NK-92 (cell line): ENCODE measurements around the gene RAD23A.
"Not testable (repeated sequence)": the region's sequence is repeated elsewhere in the genome, so short reads cannot be mapped to it uniquely, and the experiment has no call there.

ENCODE experiments used
- DNase-seq: peaks from one replicate; lab custom pipeline; 2025; ENCODE audit not compliant: unreplicated experiment; lab: John Stamatoyannopoulos, UW

The RAD23A gene

DNA sequence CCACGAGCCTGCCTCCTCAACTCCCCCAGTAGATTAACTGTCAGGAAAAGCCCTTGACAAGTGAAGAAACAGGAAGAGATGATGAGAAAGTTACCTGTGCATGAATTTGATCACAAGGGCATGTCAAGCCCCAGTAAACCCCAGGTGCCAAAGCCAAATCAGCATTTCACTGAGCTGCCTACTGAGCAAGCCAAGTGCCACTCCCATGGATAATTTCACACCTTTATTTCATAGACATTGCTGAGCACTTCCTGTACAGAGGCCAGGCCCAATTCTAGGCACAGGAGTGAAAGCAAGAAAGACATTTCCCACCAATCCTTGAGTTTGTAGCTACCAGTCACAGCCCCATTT is 8.9 kb downstream of the RAD23A start:
- DNase-seq, result no peak

DNA sequence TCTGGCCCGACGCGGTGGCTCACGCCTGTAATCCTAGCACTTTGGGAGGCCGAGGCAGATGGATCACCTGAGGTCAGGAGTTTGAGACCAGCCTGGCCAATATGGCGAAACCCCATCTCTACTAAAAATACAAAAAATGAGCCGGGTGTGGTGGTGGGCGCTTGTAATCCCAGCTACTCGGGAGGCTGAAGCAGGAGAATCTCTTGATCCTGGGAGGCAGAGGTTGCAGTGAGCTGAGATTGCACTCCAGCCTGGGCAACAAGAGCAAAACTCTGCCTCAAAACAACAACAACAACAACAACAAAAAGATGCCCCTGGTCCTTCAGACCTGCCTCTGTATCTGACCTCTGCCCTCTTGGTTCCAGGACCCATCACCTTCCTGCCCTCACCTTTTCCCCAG is 9.9 kb downstream of the RAD23A start:
- not testable (repeated sequence) for DNase-seq

DNA sequence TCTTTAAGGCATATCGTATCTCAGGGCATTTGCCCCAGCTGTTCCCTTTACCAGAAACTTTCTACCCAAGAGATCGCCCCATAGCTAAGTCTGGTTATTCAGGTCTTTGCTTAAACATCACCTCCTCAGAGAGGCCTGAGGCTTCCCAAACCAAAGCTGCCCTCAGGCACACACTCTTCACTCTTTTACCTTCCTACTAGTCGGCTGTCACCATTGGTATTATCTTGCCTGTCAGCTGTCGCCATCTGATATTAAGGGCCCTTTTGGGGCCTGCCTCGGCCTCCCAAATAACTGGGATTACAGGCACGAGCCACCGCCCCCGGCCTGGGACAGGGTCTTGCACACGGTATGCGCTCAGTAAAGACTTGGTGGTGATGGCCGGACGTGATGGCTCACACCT is 10.3 kb downstream of the RAD23A start:
- no peak for DNase-seq

DNA sequence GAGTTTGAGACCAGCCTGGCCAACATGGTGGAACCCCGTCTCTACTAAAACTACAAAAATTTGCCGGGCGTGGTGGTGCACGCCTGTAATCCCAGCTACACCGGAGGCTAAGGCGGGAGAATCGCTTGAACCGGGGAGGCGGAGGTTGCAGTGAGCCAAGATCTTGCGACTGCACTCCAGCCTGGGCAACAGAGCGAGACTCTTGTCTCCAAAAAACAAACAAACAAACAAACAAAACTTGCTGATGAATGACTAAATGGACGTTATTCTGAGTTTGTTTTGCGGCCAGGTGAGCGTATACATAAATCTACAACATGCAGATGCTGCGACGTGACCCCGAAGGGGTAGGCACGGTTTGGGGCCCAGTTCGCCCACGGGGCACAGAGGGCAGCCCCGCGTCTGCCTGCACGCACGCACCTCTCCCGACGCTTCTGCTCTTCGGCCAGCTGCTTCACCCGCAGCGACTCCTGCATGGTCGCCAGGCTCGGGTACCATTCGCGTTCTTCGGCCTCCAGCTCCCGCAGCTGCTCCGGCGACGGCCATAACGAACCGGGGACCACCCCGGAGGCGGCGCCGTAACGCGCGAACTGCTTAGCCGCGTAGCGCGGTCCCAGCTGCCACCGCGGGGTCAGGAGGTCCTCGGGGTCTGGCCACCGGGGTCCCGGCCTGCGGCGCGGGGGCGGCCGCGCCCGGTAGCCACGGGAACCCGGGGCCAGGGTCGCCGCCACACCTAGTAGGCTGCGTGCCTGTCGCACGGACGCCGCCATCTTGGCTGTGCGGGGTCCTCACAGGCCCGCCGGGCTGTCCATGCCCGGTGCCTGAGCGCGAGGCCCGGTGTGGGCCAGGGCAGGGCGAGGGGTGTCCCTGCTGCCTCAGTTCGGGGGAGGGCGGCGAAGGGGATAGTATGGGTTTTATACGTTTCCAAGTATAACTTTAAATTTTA is 11.1 kb downstream of the RAD23A start, which contains the start of gene GADD45GIP1:
Gene GADD45GIP1, minus strand, starts transcription at position 778 of the 943 bp plus-strand sequence. Its CDS starts 11 bp downstream, at position 767.
- DNase-seq, result no peak

DNA sequence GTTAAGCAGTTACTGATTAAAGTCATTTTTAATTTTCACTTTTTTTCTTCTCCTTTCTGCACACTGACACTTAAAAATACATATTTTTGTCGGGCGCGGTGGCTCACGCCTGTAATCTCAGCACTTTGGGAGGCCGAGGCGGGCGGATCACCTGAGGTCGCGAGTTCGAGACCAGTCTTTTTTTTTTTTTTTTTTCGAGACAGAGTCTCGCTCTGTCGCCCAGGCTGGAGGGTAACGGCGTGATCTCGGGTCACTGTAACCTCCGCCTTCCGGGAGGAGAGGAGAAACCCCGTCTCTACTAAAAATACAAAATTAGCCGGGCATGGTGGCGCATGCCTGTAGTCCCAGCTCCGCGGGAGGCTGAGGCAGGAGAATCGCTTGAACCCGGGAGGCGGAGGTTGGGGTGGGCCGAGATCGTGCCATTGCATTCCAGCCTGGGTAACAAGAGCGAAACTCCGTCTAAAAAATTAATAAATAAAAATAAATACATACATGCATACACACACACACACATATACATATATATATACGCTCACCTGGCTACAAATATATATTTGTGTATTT is 11.8 kb downstream of the RAD23A start:
- DNase-seq, result not testable (repeated sequence)

DNA sequence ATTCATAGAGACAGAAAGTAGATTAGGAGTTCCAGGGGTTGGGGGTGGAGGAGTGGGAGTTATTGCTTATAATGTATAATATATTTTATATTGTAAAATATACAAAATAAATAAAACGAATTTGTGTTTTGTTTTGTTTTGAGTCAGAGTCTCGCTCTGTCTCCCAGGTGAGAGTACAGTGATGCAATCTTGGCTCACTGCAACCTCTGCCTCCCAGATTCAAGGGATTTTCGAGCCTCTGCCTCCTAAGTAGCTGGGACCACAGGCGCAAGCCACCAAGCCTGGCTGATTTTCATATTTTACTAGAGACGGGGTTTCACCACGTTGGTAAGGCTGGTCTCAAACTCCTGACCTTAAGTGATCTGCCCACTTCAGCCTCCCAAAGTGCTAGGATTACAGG is 13.8 kb downstream of the RAD23A start:
- DNase-seq, result no peak

DNA sequence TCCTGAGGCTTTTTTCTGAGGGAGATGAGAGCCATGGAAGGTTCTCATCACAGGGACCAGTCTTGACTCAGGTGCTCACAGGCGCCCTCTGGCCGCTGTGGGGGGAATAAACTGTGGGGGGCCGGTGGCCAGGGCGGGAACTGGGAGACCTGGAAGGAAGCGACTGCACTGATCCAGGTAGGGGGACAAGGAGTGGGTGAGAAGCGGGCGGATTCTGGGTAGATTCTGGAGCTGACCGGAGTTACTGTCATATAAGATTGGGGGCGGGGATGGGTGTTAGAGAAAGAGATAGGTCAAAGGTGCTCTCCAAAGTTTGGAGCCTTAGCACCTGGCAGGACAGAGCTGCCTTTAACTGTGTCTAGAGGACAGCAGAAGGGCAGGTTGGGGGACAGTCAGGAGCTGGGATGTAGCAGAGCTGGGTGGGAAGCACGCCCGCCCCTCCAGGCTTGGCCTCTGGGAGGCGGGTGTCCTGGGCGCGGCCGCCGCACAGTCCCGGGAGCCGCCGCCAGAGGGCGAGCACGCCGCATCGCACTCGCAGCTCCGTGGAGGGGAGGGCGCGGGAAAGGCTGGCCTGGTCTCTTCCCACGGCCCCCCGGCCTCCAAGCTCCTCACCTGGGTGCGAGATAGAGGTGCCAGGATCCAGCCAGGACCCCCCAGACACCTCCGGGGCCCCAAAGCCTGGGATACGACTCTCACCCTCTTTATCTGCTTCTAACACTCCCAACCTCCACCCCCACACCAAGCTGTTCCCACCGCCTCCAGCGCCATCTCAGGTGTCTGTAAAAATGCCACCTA is 19.6 kb downstream of the RAD23A start:
- DNase-seq, result no peak

DNA sequence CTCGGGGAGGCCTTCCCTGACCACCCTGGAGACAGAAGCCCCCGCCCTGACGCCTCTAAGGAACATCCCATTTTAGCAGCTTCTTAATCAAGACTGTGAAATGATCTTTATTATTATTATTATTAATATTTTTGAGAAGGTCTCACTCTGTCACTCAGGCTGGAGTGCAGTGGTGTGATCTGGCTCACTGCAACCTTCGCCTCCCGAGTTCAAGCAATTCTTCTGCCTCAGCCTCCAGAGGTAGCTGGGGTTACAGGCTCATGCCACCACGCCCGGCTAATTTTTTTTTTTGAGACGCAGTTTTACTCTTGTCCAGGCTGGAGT is 20.1 kb downstream of the RAD23A start:
- no peak for DNase-seq

DNA sequence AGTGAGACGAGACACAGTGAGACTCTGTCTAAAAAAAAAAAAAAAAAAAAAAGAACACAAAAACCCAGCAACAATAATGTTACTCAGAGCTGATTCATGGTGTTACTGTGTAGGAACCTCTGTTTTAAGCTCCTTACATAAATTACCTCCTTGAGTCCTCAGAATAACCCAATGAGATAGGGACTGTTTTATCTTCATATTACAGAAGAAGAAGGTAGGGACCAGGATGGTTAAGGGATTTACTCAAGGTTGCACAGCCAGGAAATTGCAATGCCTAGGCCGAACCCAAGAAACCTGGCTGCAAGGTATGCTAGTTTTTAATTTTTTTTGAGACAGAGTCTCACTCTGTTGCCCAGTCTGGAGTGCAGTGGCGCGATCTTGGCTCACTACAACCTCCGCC is 22.2 kb downstream of the RAD23A start:
- DNase-seq, result no peak

DNA sequence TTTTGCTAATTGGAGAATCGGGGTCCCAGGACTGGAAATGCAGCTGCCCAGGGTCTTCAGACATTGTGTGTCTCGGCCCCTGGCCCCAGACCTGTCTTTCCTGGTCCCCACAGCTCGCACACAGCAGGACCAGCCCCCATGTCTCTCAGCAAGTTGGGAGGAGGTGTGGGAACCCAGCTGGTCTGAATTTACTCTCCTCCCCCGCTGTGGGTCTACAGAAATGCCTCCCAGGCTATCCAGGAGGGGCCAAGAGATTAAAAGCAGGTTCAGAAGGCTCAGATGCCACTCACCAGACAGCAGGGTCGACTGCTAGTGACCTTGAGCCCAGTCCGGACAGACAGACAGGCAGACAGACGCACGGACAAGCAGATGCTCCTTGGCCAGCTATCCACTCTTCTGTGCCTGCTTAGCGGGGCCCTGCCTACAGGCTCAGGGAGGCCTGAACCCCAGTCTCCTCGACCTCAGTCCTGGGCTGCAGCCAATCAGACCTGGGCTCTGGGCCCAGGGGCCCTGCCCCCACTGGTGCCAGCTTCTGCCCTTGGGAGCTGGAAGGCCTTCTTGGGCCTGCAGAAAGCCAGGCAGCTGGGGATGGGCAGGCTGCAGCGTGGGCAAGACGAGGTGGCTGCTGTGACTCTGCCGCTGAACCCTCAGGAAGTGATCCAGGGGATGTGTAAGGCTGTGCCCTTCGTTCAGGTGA is 23.8 kb downstream of the RAD23A start, which contains the start of gene DAND5:
Gene DAND5, plus strand, starts transcription at position 285 of the 697 bp plus-strand sequence. Its CDS starts 85 bp downstream, at position 370.
- no peak for DNase-seq

DNA sequence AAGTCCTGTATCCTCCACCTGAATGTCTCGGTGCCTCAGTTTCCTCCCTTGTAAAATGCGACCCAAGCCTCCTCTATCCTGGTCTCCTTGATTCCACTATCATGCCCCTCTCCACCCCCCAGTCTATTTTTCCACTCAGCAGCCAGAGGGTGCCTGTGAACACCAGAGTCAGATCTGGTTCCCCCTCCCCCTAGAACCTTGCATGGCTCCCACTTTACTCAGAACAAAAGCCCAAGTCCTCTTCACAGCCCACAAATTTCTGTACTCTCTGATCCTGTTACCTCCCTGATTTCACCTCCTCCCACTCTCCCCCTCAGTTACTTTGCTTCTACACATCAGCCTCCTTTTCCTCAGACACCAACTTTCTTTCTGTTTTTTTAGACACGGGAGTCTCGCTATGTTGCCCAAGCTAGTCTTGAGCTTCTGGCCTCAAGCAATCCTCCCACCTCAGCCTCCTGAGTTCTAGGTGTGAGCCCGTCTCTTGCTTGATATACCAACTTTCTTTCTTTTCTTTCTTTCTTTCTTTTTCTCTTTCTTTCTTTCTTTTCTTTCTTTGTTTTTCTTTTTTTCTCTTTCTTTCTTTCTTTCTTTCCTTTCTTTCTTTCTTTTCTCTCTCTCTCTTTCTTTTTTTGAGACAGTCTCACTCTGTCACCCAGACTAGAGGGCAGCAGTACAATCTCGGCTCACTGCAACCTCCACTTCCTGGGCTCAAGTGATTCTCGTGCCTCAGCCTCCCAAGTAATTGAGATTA is 24.6 kb downstream of the RAD23A start:
- DNase-seq, result no peak

DNA sequence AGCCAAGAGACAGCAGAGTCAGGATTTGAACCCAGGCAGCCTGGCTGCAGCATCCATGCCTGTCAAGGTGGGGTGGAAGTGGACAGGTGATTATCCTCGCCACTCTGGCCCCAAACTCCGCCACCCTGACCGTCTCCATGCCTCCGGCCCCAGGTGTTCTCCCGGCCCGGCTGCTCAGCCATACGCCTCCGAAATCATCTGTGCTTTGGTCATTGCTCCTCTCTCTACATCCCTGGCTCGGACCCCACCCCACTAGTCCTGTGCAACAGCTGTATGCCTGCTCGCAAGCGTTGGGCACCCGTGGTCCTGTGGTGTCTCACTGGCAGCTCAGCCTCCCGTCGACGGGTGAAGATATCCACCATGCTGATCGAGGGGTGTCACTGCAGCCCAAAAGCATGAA is 27.6 kb downstream of the RAD23A start:
- no peak for DNase-seq

DNA sequence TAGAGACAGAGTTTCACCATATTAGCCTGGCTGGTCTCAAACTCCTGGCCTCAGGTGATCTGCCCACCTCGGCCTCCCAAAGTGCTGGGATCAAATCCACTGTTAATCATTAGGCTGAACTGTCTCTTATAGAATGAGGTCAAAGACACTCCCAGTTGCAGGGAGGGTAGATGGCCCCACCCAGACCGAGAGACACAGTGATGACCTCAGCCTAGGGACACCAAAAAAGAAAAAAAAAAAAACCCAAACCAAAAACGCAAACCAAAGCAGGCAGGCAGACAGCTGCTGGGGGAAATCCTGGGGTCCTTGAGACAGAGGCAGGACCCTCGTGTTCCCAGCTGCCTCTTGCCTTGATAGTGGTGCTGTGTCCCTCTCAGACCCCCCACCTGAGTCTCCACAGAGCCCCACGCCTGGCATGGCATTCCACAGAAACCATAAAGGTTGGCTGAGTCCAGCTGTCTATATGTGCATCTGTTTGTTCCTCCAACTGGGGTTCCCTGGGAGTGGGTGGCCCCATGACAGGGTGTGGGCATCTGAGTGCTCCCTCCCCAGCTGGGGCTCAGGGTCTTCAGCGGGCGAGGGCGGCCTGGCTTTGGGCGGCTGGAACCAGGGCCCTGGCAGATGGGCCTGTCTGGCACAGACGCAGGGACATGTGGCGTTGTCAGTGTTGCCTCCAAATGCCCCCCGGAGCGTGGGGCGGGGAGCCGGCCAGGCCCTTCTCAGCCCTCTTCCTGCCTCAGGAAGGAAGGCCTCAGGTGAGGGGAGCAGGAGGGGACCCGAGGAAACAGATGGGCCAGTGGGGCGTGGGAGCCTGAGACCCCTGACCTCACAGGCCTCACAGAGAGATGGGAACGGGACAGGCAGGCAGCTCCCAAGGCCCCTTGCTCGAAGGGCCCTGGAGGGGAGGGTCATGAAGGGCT is 28.9 kb downstream of the RAD23A start:
- DNase-seq, result no peak

DNA sequence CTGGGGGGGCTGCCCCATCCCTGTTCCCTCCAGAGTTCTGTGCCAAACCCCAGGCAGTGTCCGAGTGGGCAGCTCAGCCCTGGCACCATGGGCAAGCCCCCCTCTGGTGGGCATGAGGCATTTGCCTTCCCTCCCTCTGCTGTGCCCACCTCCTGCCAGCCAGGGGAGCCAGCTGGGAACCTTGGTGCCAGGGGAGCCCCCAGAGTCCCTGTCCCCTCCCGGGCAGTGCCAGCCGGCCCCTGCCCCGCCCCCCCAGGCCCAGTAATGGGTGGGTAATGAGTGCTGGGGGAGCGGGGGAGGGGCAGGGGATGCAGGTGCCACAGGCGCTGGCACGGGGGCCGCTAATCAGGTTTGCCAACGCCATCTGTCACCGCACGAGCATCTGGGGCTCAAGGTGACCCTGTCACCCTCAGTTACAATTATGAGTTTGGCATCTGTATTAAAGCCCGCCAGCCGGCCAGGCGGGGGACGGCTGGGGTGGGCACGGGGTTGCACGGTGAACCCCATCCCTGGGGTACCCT is 29.6 kb downstream of the RAD23A start:
- DNase-seq, result no peak

DNA sequence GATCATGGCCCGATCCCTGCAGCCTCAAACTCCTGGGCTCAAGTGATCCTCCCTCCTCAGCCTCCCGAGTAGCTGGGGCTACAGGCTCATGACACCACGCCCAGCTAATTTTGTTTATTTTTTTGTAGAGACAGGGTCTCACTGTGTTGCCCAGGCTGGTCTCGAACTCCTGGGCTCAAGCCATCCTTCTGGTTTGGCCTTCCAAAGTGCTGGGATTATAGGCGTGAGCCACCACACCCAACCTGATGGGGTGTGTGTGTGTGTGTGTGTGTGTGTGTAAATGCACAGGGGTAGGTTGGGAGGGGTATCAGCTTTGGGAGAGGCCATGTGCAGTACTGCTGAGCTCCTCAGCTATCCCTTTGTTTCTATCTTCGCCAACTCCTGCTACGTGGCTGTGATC is 30.4 kb downstream of the RAD23A start:
- DNase-seq, result not testable (repeated sequence)

DNA sequence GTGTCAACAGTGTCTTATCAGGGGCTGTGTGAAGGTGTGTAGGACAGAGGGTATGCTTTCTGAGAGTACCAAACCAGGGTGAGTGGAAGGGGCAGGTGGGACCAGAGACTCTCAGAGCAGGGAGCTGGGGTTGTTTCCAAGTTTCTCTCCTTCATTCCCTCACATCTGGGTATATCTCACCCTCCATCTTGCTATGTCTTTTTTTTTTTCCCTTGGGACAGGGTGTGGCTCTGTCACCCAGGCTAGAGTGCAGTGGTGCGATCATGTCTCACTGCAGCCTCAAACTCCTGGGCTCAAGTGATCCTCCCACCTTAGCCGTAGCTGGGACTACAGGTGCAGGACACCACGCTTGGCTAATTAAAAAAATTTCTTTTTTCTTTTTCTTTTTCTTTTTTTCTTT is 34.3 kb downstream of the RAD23A start:
- no peak for DNase-seq

DNA sequence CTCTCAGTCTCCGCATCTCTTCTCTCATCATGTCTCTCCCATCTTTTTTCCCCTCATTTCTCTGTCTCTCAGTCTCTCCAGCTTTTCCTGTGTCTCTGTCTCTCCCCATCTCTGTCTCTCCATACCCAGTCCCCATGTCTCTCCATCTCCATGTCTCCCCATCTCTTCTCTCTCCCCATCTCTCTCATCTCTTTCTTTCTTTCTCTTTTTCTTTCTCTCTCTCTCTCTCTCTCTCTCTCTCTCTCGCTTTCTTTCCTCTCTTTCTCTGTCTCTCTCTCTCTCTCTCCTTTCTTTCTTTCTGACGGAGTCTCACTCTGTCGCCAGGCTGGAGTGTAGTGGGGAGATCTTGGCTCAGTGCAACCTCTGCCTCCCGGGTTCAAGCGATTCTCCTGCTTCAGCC is 37.0 kb downstream of the RAD23A start:
- no peak for DNase-seq

DNA sequence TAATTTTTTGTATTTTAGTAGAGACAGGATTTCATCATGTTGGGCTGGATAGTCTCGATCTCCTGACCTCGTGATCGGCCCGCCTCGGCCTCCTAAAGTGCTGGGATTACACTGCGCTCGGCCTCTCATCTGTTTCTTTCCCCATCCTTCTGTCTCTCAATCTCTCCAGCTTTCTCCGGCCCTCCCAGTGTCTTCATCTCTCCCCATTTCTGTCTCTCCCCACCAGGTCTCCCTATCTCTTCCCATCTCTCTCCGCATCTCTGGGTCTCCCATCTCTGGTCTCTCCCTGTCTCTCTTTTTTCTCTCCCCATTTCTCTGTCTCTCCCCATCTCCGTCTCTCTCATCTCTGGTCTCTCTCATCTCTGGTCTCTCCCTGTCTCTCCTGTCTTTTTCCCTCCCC is 37.4 kb downstream of the RAD23A start:
- DNase-seq, result no peak

DNA sequence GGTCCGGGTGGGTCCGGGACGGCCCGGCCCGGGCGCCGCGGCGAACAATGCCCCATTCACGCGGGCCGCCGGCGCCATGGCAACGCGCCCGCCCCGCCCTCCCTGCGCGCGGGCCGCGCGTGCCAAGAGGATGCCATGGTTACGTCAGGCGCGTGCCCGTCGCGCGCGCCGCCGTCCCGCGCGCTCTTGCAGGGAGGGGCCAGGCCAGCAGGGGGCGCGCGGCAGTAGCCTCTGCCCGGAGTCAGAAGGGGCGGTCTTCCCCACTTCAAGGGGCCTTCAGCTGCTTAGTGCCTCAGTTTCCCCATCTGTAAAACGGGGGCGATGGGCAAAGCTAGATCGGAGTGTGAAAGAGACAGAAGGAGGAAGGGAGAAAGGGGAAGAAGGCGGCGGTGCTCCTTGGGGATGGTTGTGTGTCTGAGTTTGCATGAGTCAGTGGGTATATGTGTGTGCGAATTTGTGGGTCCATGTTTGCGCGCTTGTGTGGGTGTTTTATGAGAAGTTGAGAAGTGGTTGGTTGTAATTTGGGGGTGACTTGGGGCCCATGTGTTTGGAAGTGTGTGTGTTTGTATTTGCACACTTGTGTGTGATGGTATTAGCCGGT is 38.0 kb downstream of the RAD23A start:
- DNase-seq, result no peak
